Neuronal stem cell (in vitro differentiated cells): ENCODE results near the gene IDI2. TPM values are rescaled to one million over a fixed set of nuclear protein-coding genes. Genes with fewer than 3 reads are reported as not detected.
A peak's percentile ranks its signal among the peaks of the same experiment; 100 is the strongest.

ENCODE experiments used
- DNase-seq: peaks from one replicate; pipeline ENCODE4 v3.0.0-alpha.2; 2013; ENCODE audit warnings: low spot score
- H2AFZ ChIP-seq: one replicate; pipeline ENCODE4 v1.6.1; 2013; ENCODE audit warnings: mild to moderate bottlenecking, low read length, inconsistent platforms
- H2AK5ac ChIP-seq: 2 replicates; pipeline ENCODE4 v1.6.1; 2013; ENCODE audit warnings: low read depth, mild to moderate bottlenecking, inconsistent platforms, low read length, moderate library complexity, mixed read lengths
- H2BK120ac ChIP-seq: 2 replicates; pipeline ENCODE4 v1.6.1; 2013; ENCODE audit warnings: low read depth, mild to moderate bottlenecking, inconsistent platforms, low read length, moderate library complexity, mixed read lengths
- H2BK12ac ChIP-seq: one replicate; pipeline ENCODE4 v1.6.1; 2013; ENCODE audit warnings: low read length, inconsistent platforms
- H2BK15ac ChIP-seq: 2 replicates; pipeline ENCODE4 v1.6.1; 2013; ENCODE audit warnings: mild to moderate bottlenecking, low read length, inconsistent platforms, mixed read lengths
- H2BK5ac ChIP-seq: one replicate; pipeline ENCODE4 v1.6.1; 2013; ENCODE audit warnings: inconsistent platforms, mild to moderate bottlenecking, low read length, moderate library complexity
- H3K14ac ChIP-seq: one replicate; pipeline ENCODE4 v1.6.1; 2013; ENCODE audit warnings: low read length, inconsistent platforms
- H3K18ac ChIP-seq: 2 replicates; pipeline ENCODE4 v1.6.1; 2013; ENCODE audit warnings: low read length, inconsistent platforms
- H3K23ac ChIP-seq: 2 replicates; pipeline ENCODE4 v1.6.1; 2013; ENCODE audit warnings: low read depth, mild to moderate bottlenecking, mixed read lengths, low read length, inconsistent platforms; ENCODE audit not compliant: poor library complexity
- H3K27ac ChIP-seq: replicated peaks from 3 replicates; pipeline ENCODE4 v1.5.1; 2013; ENCODE audit warnings: low read length, inconsistent platforms
- H3K27me3 ChIP-seq, 3 experiments: 2 replicates each; pipeline ENCODE4 v1.6.1; 2013; ENCODE audit warnings: low read length in 3 of 3, mild to moderate bottlenecking in 2 of 3, inconsistent platforms in 1 of 3, low read depth in 1 of 3, mixed read lengths in 1 of 3, moderate library complexity in 1 of 3; ENCODE audit not compliant: control insufficient read depth in 3 of 3, insufficient read depth in 3 of 3
- H3K36me3 ChIP-seq, 2 donors: replicated peaks in 1 of 2; 2 replicates each; pipeline ENCODE4 v1.6.1; 2013; ENCODE audit warnings: low read length in 2 of 2; ENCODE audit not compliant: control insufficient read depth in 2 of 2, insufficient read depth in 2 of 2
- H3K4ac ChIP-seq: 2 replicates; pipeline ENCODE4 v1.6.1; 2013; ENCODE audit warnings: inconsistent platforms, mild to moderate bottlenecking, low read length, moderate library complexity
- H3K4me1 ChIP-seq, 2 donors: 1 replicate in 1 of 2; 2 replicates in 1 of 2; pipeline ENCODE4 v1.6.1; 2013; ENCODE audit warnings: low read length in 2 of 2, low read depth in 1 of 2; ENCODE audit not compliant: control insufficient read depth in 2 of 2, insufficient read depth in 1 of 2
- H3K4me2 ChIP-seq: one replicate; pipeline ENCODE4 v1.6.1; 2013; ENCODE audit warnings: mild to moderate bottlenecking, low read length, inconsistent platforms; ENCODE audit not compliant: insufficient read depth, poor library complexity, severe bottlenecking
- H3K4me3 ChIP-seq, 2 donors: 2 replicates each; pipeline ENCODE4 v1.5.1; 2013; ENCODE audit warnings: low read length in 2 of 2, mild to moderate bottlenecking in 2 of 2, inconsistent platforms in 1 of 2, moderate library complexity in 1 of 2
- H3K79me1 ChIP-seq: one replicate; pipeline ENCODE4 v1.6.1; 2013; ENCODE audit warnings: low read depth, mild to moderate bottlenecking, inconsistent platforms, low read length, moderate library complexity
- H3K9ac ChIP-seq: one replicate; pipeline ENCODE4 v1.6.1; 2013; ENCODE audit warnings: mild to moderate bottlenecking, low read depth, low read length, inconsistent platforms; ENCODE audit not compliant: poor library complexity
- H3K9me3 ChIP-seq, 2 donors: replicated peaks in 1 of 2; 2 replicates each; pipeline versions ENCODE3 to v1.6.1; 2013; ENCODE audit warnings: low read length in 2 of 2, mild to moderate bottlenecking in 2 of 2, inconsistent platforms in 1 of 2, low read depth in 1 of 2, mixed read lengths in 1 of 2, moderate library complexity in 1 of 2; ENCODE audit not compliant: control insufficient read depth in 2 of 2, insufficient read depth in 1 of 2
- H4K8ac ChIP-seq: one replicate; pipeline ENCODE4 v1.6.1; 2013; ENCODE audit warnings: low read depth, mild to moderate bottlenecking, inconsistent platforms, low read length, moderate library complexity
- H4K91ac ChIP-seq: one replicate; pipeline ENCODE4 v1.6.1; 2013; ENCODE audit warnings: low read length, low read depth, mild to moderate bottlenecking, inconsistent platforms; ENCODE audit not compliant: poor library complexity
- WGBS, 2 donors: extraction: QIAGEN DNeasy Blood & Tissue Kit; methylation state at CpG; one replicate each; pipeline ENCODE4 v1.1.7; 2013; ENCODE audit warnings: missing lambda C conversion rate in 2 of 2, mixed read lengths in 1 of 2; ENCODE audit not compliant: insufficient read length in 2 of 2, insufficient replicate concordance in 1 of 2; ENCODE audit errors: extremely low coverage in 2 of 2; 5-methylcytosine and 5-hydroxymethylcytosine counted together
- polyA plus RNA-seq, 2 experiments: library from polyadenylated mRNA; stranded (reverse); fragments of 200-250 nt; gene quantifications; one replicate each; pipeline ENCODE4 v1.2.3, GENCODE V29; 2013

The IDI2 gene
- polyA plus RNA-seq (2013, experiment 1 of 2), result 0.03 TPM
- not detected for polyA plus RNA-seq (2013, experiment 2 of 2)

DNA sequence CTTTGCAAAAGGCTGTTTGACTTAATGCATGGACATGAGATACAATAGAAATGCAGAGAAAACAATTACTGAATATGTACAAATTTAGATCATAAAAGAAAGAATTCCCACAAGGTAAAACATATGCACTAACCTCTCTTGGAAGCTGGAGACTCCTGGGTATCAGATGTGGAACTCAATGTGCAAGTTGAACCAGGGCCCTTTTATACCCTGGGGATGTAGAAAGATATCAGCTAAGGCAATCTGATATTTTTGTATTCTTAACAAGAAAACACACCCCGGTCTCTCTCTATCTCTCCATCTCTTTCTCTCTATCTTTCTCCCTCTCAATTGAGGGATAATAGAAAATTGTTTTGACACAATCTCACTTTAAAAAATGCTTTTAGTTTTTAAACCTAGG lies at the start of gene IDI2:
Gene IDI2 (minus strand): TSS at position 177 of the 400 bp plus-strand sequence. CDS start 1,136 bp downstream, outside the sequence.
- Histone ChIP-seq H3K18ac (no peak within 1 kb of the TSS), H3K9me3 (no peaks in the 10 kb centered on the region), H3K4ac (no peak within 1 kb of the TSS), H4K91ac (no peak within 1 kb of the TSS), H3K9ac (no peak within 1 kb of the TSS), H3K4me2 (no peak within 1 kb of the TSS), H2BK15ac (no peak within 1 kb of the TSS), H3K27ac (no peak within 1 kb of the TSS), H2BK120ac (no peak within 1 kb of the TSS), H3K27me3 (no peaks in the 10 kb centered on the region), H3K36me3 (peaks cover 0 to under 1% of the 10 kb centered on the region in 2 donors), H4K8ac (no peak within 1 kb of the TSS), H3K4me3 (no peak within 1 kb of the TSS), H3K23ac (no peak within 1 kb of the TSS), H2BK5ac (no peak within 1 kb of the TSS), H2AK5ac (no peak within 1 kb of the TSS), H2AFZ (no peak within 1 kb of the TSS), H3K4me1 (no peaks in the 10 kb centered on the region), H3K14ac (no peak within 1 kb of the TSS), H3K79me1 (no peaks in the 10 kb centered on the region), H2BK12ac (no peak within 1 kb of the TSS)
- no peak for DNase-seq
- WGBS, 2 donors, result no CpG with 5 or more reads among the region's 1 CpG

DNA sequence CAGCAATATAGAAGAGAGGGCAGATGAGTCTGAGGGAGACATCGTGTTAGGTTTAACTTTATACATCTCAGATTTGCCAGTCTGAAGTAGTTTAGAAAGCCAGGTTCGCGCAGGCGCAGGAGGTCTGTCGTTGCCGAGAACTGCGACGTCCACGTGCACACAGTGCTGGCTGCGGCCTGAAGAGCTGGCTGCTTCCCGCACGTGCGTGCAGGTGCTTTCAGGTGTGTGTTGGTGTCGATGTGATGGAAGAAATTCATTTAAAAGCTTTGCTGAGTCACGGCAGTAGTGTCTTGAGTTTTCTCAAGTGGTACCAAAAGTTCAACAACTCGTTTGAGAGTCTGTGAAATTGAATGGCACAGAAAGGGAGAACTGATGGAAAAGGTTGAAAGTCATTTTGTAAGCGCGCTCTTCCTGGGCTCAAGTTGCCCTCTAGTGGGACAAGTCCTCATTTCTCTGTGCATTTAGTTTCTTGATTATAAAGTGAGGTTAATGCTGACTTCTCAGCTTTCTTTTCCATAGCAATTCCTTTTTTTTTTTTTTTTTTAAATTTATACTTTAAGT lies 49.2 kb upstream of the IDI2 start:
- Histone ChIP-seq H3K4me2 (no peak overlapping the region), H3K27ac (no peak overlapping the region), H2AFZ (no peak overlapping the region), H3K9me3 (no peaks in the 10 kb centered on the region), H3K27me3 (no peaks in the 10 kb centered on the region), H2BK120ac (no peak overlapping the region), H3K9ac (peak overlapping the region; percentile 57), H3K36me3 (peaks cover 5 to 65% of the 10 kb centered on the region in 2 donors), H3K4me3 (no peak overlapping the region), H2AK5ac (no peak overlapping the region), H4K8ac (no peak overlapping the region), H3K79me1 (no peaks in the 10 kb centered on the region), H3K18ac (no peak overlapping the region), H2BK12ac (no peak overlapping the region), H3K23ac (no peak overlapping the region), H2BK5ac (no peak overlapping the region), H3K14ac (no peak overlapping the region), H2BK15ac (no peak overlapping the region), H3K4me1 (no peaks in the 10 kb centered on the region), H4K91ac (no peak overlapping the region), H3K4ac (no peak overlapping the region)
- WGBS, 2 donors, result no CpG with 5 or more reads among the region's 18 CpGs
- no peak for DNase-seq

DNA sequence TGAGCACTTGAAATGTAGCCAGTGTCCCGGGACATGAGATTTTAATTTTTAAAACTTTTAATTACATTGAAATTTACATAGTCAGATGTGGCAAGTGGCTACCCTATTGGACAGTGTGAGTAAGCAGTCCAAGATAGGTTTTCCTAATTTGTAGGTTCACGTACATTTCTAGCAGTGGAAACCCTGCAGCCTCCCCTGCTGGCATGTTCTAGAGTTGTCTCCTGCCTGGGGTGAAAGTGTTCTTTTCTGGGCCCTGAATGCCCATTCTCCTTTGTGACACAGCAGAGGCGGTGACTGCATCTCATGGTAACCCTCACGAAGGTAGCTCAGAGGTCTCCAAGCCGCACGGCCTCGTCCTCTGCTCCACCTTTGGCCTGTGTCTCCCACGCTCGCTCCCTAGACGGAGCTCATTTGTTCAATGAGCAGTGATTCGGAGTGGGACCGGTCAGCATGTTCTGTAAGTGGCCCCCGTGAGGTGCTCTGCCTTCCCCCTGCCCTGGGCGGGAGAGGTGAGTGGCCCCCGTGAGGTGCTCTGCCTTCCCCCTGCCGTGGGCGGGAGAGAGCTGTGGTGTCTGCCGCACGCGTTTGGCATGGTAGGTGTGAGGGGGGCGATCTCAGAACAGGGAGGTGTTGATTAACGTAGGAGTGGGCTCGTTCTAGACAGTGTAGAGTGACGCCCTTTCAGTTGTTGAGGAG lies 48.5 kb upstream of the IDI2 start:
- WGBS, 2 donors, result no CpG with 5 or more reads among the region's 24 CpGs
- H2BK15ac ChIP-seq, result no peak overlapping the region
- H2BK5ac ChIP-seq, result no peak overlapping the region
- no peak for DNase-seq
- H3K4me1 ChIP-seq, result no peaks in the 10 kb centered on the region
- H4K91ac ChIP-seq, result no peak overlapping the region
- no peaks in the 10 kb centered on the region for H3K27me3 ChIP-seq
- H4K8ac ChIP-seq, result no peak overlapping the region
- no peak overlapping the region for H2AFZ ChIP-seq
- no peak overlapping the region for H3K9ac ChIP-seq
- H3K4ac ChIP-seq, result no peak overlapping the region
- peak overlapping the region; percentile 17 for H3K23ac ChIP-seq
- no peaks in the 10 kb centered on the region for H3K9me3 ChIP-seq
- H3K14ac ChIP-seq, result no peak overlapping the region
- no peak overlapping the region for H2BK12ac ChIP-seq
- no peak overlapping the region for H3K27ac ChIP-seq
- no peaks in the 10 kb centered on the region for H3K79me1 ChIP-seq
- no peak overlapping the region for H3K4me2 ChIP-seq
- H3K4me3 ChIP-seq, result no peak overlapping the region
- no peak overlapping the region for H2BK120ac ChIP-seq
- no peak overlapping the region for H2AK5ac ChIP-seq
- peaks cover 5 to 59% of the 10 kb centered on the region in 2 donors for H3K36me3 ChIP-seq
- H3K18ac ChIP-seq, result no peak overlapping the region

DNA sequence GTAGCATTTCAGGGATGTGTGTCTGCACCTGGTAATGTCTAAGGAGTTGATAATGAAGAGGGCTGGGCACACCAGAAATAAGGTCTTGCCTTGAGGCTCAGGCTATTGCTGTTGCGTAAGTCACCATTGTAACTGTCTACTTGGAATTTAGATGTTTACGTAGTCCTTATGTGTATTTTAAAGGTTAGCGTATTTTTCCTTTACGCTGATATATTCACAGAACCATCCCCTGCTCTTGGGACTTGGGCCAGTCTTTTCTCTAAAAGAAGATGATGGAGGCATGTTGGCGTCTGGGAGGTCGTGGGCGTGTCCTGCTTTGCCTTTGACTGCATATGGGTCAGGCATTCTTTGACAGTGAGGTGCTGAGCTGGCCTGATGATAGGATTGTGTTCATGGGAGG lies 45.3 kb upstream of the IDI2 start:
- H3K27me3 ChIP-seq, result no peaks in the 10 kb centered on the region
- H2BK5ac ChIP-seq, result no peak overlapping the region
- no peak overlapping the region for H3K18ac ChIP-seq
- no peak overlapping the region for H2BK12ac ChIP-seq
- no peak overlapping the region for H4K8ac ChIP-seq
- no peak overlapping the region for H3K4ac ChIP-seq
- H2AFZ ChIP-seq, result no peak overlapping the region
- no peak overlapping the region for H4K91ac ChIP-seq
- H2BK15ac ChIP-seq, result no peak overlapping the region
- no peaks in the 10 kb centered on the region for H3K79me1 ChIP-seq
- no CpG with 5 or more reads among the region's 7 CpGs for WGBS, 2 donors
- H2AK5ac ChIP-seq, result no peak overlapping the region
- H3K9me3 ChIP-seq, result no peaks in the 10 kb centered on the region
- H3K14ac ChIP-seq, result no peak overlapping the region
- no peak overlapping the region for H3K27ac ChIP-seq
- H2BK120ac ChIP-seq, result no peak overlapping the region
- no peak for DNase-seq
- H3K9ac ChIP-seq, result no peak overlapping the region
- peaks cover 5 to 36% of the 10 kb centered on the region in 2 donors for H3K36me3 ChIP-seq
- no peak overlapping the region for H3K23ac ChIP-seq
- H3K4me3 ChIP-seq, result no peak overlapping the region
- no peaks in the 10 kb centered on the region for H3K4me1 ChIP-seq
- no peak overlapping the region for H3K4me2 ChIP-seq
